Endothelial cell of hepatic sinusoid (primary cell): ENCODE data around the gene KIF21A.
"Not testable (repeated sequence)": the region's sequence is repeated elsewhere in the genome, so short reads cannot be mapped to it uniquely, and the experiment has no call there.

ENCODE experiments used
- in situ Hi-C: cut with HindIII; loops from 2 replicates; pipeline ENCODE4 v1.10.0; 2017; ENCODE audit warnings: low sequenced_read_pairs

The KIF21A gene

GRCh38 chr12:39348523-39348922, 94.4 kb downstream of the KIF21A start:
- in situ Hi-C loops: no loop called here

- in situ Hi-C loops: no loop called here
Observed at GRCh38 chr12:39344926-39345325, 98.0 kb downstream of the KIF21A start.

- in situ Hi-C loops: no loop called here
Observed at GRCh38 chr12:39343665-39344064, 99.3 kb downstream of the KIF21A start.

- in situ Hi-C loops: no loop called here
Observed at GRCh38 chr12:39341761-39342160, 101.2 kb downstream of the KIF21A start.

GRCh38 chr12:39341179-39341578, 101.7 kb downstream of the KIF21A start:
- in situ Hi-C loops: no loop called here

GRCh38 chr12:39332661-39333175, 110.2 kb downstream of the KIF21A start:
- in situ Hi-C loops: no loop called here

- in situ Hi-C loops: no loop called here
Observed at GRCh38 chr12:39331539-39332261, 111.2 kb downstream of the KIF21A start.

- in situ Hi-C loops: no loop called here
Observed at GRCh38 chr12:39329876-39330275, 113.0 kb downstream of the KIF21A start.

- in situ Hi-C loops: no loop called here
Observed at GRCh38 chr12:39329018-39329417, 113.9 kb downstream of the KIF21A start.

GRCh38 chr12:39327965-39328364, 115.0 kb downstream of the KIF21A start:
- in situ Hi-C loops: no loop called here

- in situ Hi-C loops: no loop called here
Observed at GRCh38 chr12:39327510-39327909, 115.4 kb downstream of the KIF21A start.

GRCh38 chr12:39319180-39319579, 123.7 kb downstream of the KIF21A start:
- in situ Hi-C loops: no loop called here

- in situ Hi-C loops: no loop called here
Observed at GRCh38 chr12:39314547-39314946, 128.4 kb downstream of the KIF21A start.

GRCh38 chr12:39309516-39309915, 133.4 kb downstream of the KIF21A start:
- in situ Hi-C loops: no loop called here

- in situ Hi-C loops: no loop called here
Observed at GRCh38 chr12:39301422-39301821, 141.5 kb downstream of the KIF21A start.

GRCh38 chr12:39300799-39301198, 142.1 kb downstream of the KIF21A start:
- in situ Hi-C loops: no loop called here

GRCh38 chr12:39297891-39298290, 145.0 kb downstream of the KIF21A start:
- in situ Hi-C loops: no loop called here

GRCh38 chr12:39296496-39296895, 146.4 kb downstream of the KIF21A start:
- in situ Hi-C loops: no loop called here

GRCh38 chr12:39295593-39295992, 147.3 kb downstream of the KIF21A start:
- in situ Hi-C loops: not testable (repeated sequence)

- in situ Hi-C loops: no loop called here
Observed at GRCh38 chr12:39294715-39295114, 148.2 kb downstream of the KIF21A start.

GRCh38 chr12:39292125-39292630, 150.7 kb downstream of the KIF21A start:
- in situ Hi-C loops: no loop called here

- in situ Hi-C loops: no loop called here
Observed at GRCh38 chr12:39287817-39288216, 155.1 kb downstream of the KIF21A start.

- in situ Hi-C loops: no loop called here
Observed at GRCh38 chr12:39287409-39287808, 155.5 kb downstream of the KIF21A start.
